PFSK-1 (cell line): Measurements from ENCODE around the gene CLDN6.

Experiments used
- FOXP2 ChIP-seq: optimal IDR thresholded peaks from 2 replicates; pipeline ENCODE3; 2011; ENCODE audit warnings: borderline replicate concordance, control low read depth, inconsistent platforms; ENCODE audit not compliant: insufficient read depth; ENCODE audit errors: extremely low read length, extremely low read depth
- POLR2AphosphoS5 ChIP-seq: IDR thresholded peaks from 2 replicates; pipeline ENCODE4 v1.6.1; 2012; ENCODE audit warnings: low read depth, mild to moderate bottlenecking, control low read depth, low read length, moderate library complexity
- REST ChIP-seq, 2 experiments: IDR thresholded peaks; 2 replicates each; pipeline versions ENCODE4 v1.6.1 to v1.8.0; 2011 to 2012; ENCODE audit warnings: low read depth in 2 of 2, low read length in 2 of 2, control low read depth in 1 of 2, inconsistent platforms in 1 of 2, mild to moderate bottlenecking in 1 of 2, moderate library complexity in 1 of 2; ENCODE audit not compliant: insufficient read depth in 1 of 2
- SIN3A ChIP-seq: IDR thresholded peaks from 2 replicates; pipeline ENCODE4 v1.6.1; 2012; ENCODE audit warnings: mild to moderate bottlenecking, low read length, moderate library complexity, borderline replicate concordance; ENCODE audit not compliant: insufficient read depth
- TAF1 ChIP-seq: IDR thresholded peaks from 2 replicates; pipeline ENCODE4 v1.6.1; 2012; ENCODE audit warnings: low read length, control low read depth, borderline replicate concordance; ENCODE audit not compliant: insufficient read depth

CLDN6 gene

GRCh38 chr16:2971985-2972784, 45.8 kb downstream of the CLDN6 start:
- TF ChIP-seq POLR2AphosphoS5: no peak; the same call in 1 of the 2 replicates
- TF ChIP-seq SIN3A: no peak
- no peak for TF ChIP-seq FOXP2
- TF ChIP-seq REST (IDR thresholded peaks at IDR 0.05; ENCODE audit: insufficient read depth in 1 of 2, low read depth in 2 of 2, low read length in 2 of 2): no peak
- no peak for TF ChIP-seq TAF1

GRCh38 chr16:2971134-2971984, 46.6 kb downstream of the CLDN6 start:
- TF ChIP-seq POLR2AphosphoS5 (peak; percentile 10; the same call in 1 of the 2 replicates), REST (IDR thresholded peaks at IDR 0.05; ENCODE audit: insufficient read depth in 1 of 2, low read depth in 2 of 2, low read length in 2 of 2) (no peak)

DNA sequence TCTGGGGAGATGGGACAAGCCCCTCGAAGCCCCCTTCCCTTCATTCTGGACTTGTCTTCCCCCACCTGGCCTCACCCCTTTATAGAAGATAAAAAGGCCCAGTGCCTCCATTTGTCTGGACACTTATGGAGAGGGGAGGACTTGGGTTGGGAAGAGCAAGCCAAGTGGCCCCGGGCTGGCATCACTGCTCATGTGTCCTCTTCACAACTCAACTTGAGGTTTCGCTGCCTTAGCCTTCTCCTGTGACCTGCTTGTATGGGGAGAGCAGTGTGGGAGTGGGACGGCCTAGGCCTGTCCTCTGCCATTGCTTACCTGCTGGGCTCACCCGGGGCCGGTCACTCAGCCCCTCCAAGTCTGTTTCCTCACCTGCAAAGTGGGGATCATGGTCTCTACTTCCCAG, 47.4 kb downstream of the CLDN6 start:
- TF ChIP-seq FOXP2: no peak
- no peak for TF ChIP-seq TAF1
- TF ChIP-seq POLR2AphosphoS5: no peak
- TF ChIP-seq REST (IDR thresholded peaks at IDR 0.05; ENCODE audit: insufficient read depth in 1 of 2, low read depth in 2 of 2, low read length in 2 of 2): no peak
- TF ChIP-seq SIN3A: no peak

DNA sequence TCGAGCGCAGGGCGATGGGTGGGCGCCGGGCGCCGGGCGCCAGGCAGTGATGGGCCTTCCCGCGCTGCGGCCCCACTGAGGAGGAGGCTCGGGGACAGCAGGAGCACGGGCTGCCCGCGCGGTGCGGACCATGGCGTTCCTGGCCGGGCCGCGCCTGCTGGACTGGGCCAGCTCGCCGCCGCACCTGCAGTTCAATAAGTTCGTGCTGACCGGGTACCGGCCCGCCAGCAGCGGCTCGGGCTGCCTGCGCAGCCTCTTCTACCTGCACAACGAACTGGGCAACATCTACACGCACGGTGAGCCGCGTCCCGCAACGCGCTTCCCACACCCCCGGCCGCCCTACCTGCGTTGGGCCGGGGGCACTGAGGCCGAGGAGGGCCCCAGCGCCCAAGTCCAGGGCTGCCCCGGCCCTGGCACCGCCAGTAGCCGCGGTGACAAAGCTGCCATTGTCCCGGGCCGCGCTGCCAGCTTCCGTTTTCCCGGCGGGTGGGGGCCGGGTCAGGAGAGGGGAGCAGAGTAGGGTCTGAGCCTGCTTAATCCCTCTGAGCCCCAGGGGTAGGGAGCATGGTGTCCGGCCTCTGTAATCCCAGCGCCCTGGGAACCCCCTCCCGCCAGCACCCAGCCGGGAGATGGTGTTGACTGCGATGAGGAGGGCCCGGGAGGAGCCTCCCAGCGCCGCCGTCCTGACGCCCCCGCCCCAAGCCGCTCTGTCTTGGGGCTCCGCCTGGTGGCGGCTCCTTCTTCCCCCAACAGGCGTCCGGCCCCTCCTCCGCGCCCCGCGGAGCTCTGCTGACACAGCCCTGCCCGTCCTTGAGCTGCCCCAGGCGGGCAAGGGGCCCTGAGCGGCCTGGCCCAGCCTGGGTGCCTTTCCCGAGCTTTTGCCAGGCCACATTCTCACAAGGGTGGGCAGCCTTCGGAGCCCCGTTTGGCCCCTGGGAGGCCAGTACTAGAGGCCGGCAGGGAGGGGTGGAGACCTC, 48.1 kb downstream of the CLDN6 start:
- 0 out of 4 replicates have a peak, but pooled peaks of 1 of the 2 experiments have one; percentile 6 for TF ChIP-seq REST (IDR thresholded peaks at IDR 0.05; ENCODE audit: insufficient read depth in 1 of 2, low read depth in 2 of 2, low read length in 2 of 2)
- TF ChIP-seq TAF1: 0 out of 2 replicates have a peak, but pooled peaks have one; percentile 55
- TF ChIP-seq FOXP2: no peak
- TF ChIP-seq POLR2AphosphoS5: peak; percentile 35; the same call in 1 of the 2 replicates
- no peak for TF ChIP-seq SIN3A
